ENCODE data around the gene CRY2. TPM values are rescaled to one million over a fixed set of nuclear protein-coding genes. Genes with fewer than 3 reads are reported as not detected.

Gene CRY2
- total and polyA plus RNA-seq, 10 of the 15 experiments (the other 5 are each of a cell fraction or from before 2014, with no cell fraction given), result 1.2 to 14.7 (median 8.1) TPM

- Histone ChIP-seq H3K4me3 (no peak overlapping the region), H3K4me1 (ENCODE audit: control insufficient read depth, insufficient read depth, low read length) (peaks cover 49% of the 10 kb centered on the region), H3K36me3 (ENCODE audit: control insufficient read depth in 2 of 2, insufficient read depth in 2 of 2, low read length in 1 of 2) (peaks cover 3 to 12% of the 10 kb centered on the region in 2 experiments; a peak in 2 of 4 replicates), H3K27me3 (replicated peaks in 1 of 2; ENCODE audit: control insufficient read depth in 2 of 2, insufficient read depth in 2 of 2, low read length in 1 of 2) (no peaks in the 10 kb centered on the region; a peak in 1 of 4 replicates), H4K20me1 (ENCODE audit: control insufficient read depth, insufficient read depth) (peaks cover 6% of the 10 kb centered on the region), H3K79me2 (ENCODE audit: control insufficient read depth, insufficient read depth, low read length) (no peaks in the 10 kb centered on the region), H3K4me2 (ENCODE audit: control insufficient read depth, insufficient read depth) (peak overlapping the region; percentile 69), H3K27ac (ENCODE audit: control insufficient read depth, insufficient read depth) (peak overlapping the region; percentile 35), H2AFZ (ENCODE audit: control insufficient read depth, low read depth, low read length) (no peak overlapping the region), H3K9me3 (replicated peaks; ENCODE audit: control insufficient read depth, insufficient read depth, low read length) (no peaks in the 10 kb centered on the region), H3K9ac (ENCODE audit: control insufficient read depth, insufficient read depth, low read length) (no peak overlapping the region)
- ChIA-PET SMC1A (ENCODE audit: uncharacterized antibody, unreplicated experiment) (interaction anchor here (0.5 to 2.9 kb wide), 14 partner anchors 8 to 188 kb away, joined by 3 to 31 read pairs (median 5); partner anchors contain the start of genes CRY2 and PEX16), POLR2A (interaction anchor here (0.5 to 3.1 kb wide), 7 partner anchors 9 to 622 kb away, joined by 3 to 27 read pairs (median 6); partner anchors contain the start of gene PEX16), RAD21 (ENCODE audit: unreplicated experiment) (interaction anchor here (0.7 to 3.2 kb wide), 17 partner anchors 9 to 189 kb away, joined by 3 to 29 read pairs (median 4); partner anchors contain the start of genes CRY2 and PEX16), CTCF (interaction anchor here (0.7 to 3.3 kb wide), 15 partner anchors 9 to 308 kb away, joined by 3 to 20 read pairs (median 3); partner anchors contain the start of genes CRY2 and PEX16)
- in situ Hi-C loops (cut with MboI), result no loop called here
- peak; percentile 88 for DNase-seq (ENCODE audit: low read depth, low spot score)
- WGBS (ENCODE audit: insufficient coverage, insufficient replicate concordance, low lambda C conversion rate, missing lambda C conversion rate), result 2% methylated on average over 14 of the region's 14 CpGs
- ATAC-seq, result peak; percentile 89
- no TSS peak for BruUV-seq (replicated peaks)
- peak; percentile 98 for FAIRE-seq
- intact Hi-C loops (cut with micrococcal nuclease; ENCODE audit: unreplicated experiment), result loop anchor here (1.0 kb wide), 2 partner anchors 12 to 192 kb away; no protein-coding TSS in a partner anchor
- no peak for TF ChIP-seq ZNF274 (IDR thresholded peaks at IDR 0.05; ENCODE audit: insufficient read depth, insufficient read length)
- peak; percentile 68; the same call in 1 of the 2 replicates for TF ChIP-seq ZBTB40 (IDR thresholded peaks at IDR 0.05; ENCODE audit: borderline replicate concordance)
- TF ChIP-seq TARDBP (IDR thresholded peaks at IDR 0.05; ENCODE audit: borderline replicate concordance), result peak; percentile 77
- 0 out of 2 replicates have a peak, but pooled peaks have one; percentile 40 for TF ChIP-seq ASH2L (IDR thresholded peaks at IDR 0.05; ENCODE audit: borderline replicate concordance, low read depth)
- TF ChIP-seq SMC3 (IDR thresholded peaks at IDR 0.05; ENCODE audit: borderline replicate concordance, low read length), result no peak
- no peak; the same call in 1 of the 2 replicates for TF ChIP-seq MTA3 (IDR thresholded peaks at IDR 0.05; ENCODE audit: borderline replicate concordance, low read length)
- TF ChIP-seq SP1 (IDR thresholded peaks at IDR 0.05; ENCODE audit: low read depth, low read length), result peak; percentile 71
- peak; percentile 11 for TF ChIP-seq SIX5 (IDR thresholded peaks at IDR 0.05; ENCODE audit: low read depth, low read length, severe bottlenecking)
- TF ChIP-seq BCL3 (IDR thresholded peaks at IDR 0.05; ENCODE audit: borderline replicate concordance, insufficient read depth, low read depth, low read length, poor library complexity, severe bottlenecking), result peak; percentile 66
- TF ChIP-seq HSF1 (IDR thresholded peaks at IDR 0.05; ENCODE audit: low read depth, low read length), result no peak
- peak; percentile 95 for TF ChIP-seq ZNF217 (IDR thresholded peaks at IDR 0.05)
- peak; percentile 41; the same call in 1 of the 2 replicates for TF ChIP-seq CBFB (IDR thresholded peaks at IDR 0.05; ENCODE audit: low read depth)
Observed at GRCh38 chr11:45930031-45930794, 82.9 kb downstream of the CRY2 start.

Measured in GM12878 (cell line).